ENCODE measurements around the gene MASP2.

GRCh38 chr1:11028018-11028417 lies 19.0 kb downstream of the MASP2 start:
- TF ChIP-seq, protein P1, sequence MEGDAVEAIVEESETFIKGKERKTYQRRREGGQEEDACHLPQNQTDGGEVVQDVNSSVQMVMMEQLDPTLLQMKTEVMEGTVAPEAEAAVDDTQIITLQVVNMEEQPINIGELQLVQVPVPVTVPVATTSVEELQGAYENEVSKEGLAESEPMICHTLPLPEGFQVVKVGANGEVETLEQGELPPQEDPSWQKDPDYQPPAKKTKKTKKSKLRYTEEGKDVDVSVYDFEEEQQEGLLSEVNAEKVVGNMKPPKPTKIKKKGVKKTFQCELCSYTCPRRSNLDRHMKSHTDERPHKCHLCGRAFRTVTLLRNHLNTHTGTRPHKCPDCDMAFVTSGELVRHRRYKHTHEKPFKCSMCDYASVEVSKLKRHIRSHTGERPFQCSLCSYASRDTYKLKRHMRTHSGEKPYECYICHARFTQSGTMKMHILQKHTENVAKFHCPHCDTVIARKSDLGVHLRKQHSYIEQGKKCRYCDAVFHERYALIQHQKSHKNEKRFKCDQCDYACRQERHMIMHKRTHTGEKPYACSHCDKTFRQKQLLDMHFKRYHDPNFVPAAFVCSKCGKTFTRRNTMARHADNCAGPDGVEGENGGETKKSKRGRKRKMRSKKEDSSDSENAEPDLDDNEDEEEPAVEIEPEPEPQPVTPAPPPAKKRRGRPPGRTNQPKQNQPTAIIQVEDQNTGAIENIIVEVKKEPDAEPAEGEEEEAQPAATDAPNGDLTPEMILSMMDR (conservative IDR thresholded peaks at IDR 0.05; ENCODE audit: low read length): no peak
- TF ChIP-seq EZH2phosphoT487 (IDR thresholded peaks at IDR 0.05; ENCODE audit: borderline replicate concordance, low read depth, low read length): no peak
